Measurements from ENCODE around the gene MAP3K9.

The MAP3K9 gene

DNA sequence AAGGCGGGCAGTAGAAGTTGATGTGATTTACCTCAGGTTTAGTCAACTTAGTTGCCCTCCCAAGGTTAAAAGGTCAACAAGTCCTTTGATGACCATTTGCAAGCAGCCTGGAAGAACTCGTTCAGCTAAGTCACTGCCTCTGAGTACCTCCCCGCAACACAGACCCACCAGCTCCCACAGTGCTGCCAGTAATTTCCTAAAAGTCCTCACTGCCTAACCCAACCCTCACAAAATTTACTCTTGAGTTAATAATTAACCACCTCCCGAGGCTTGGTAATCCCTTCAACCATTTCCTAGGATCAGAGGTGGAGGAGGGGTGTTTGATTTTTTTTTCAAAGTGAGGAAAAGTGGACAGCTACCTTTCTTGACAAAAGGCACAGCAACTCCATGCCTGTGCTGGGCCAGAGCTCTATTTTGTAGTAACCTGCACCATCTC, 55.8 kb downstream of the MAP3K9 start:
- H3K4me3 ChIP-seq (ENCODE audit: low read depth, low read length) = no peak overlapping the region
- TF ChIP-seq, protein P1, sequence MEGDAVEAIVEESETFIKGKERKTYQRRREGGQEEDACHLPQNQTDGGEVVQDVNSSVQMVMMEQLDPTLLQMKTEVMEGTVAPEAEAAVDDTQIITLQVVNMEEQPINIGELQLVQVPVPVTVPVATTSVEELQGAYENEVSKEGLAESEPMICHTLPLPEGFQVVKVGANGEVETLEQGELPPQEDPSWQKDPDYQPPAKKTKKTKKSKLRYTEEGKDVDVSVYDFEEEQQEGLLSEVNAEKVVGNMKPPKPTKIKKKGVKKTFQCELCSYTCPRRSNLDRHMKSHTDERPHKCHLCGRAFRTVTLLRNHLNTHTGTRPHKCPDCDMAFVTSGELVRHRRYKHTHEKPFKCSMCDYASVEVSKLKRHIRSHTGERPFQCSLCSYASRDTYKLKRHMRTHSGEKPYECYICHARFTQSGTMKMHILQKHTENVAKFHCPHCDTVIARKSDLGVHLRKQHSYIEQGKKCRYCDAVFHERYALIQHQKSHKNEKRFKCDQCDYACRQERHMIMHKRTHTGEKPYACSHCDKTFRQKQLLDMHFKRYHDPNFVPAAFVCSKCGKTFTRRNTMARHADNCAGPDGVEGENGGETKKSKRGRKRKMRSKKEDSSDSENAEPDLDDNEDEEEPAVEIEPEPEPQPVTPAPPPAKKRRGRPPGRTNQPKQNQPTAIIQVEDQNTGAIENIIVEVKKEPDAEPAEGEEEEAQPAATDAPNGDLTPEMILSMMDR (IDR thresholded peaks at IDR 0.05; ENCODE audit: borderline replicate concordance, insufficient read depth, low read depth, low read length) = no peak

DNA sequence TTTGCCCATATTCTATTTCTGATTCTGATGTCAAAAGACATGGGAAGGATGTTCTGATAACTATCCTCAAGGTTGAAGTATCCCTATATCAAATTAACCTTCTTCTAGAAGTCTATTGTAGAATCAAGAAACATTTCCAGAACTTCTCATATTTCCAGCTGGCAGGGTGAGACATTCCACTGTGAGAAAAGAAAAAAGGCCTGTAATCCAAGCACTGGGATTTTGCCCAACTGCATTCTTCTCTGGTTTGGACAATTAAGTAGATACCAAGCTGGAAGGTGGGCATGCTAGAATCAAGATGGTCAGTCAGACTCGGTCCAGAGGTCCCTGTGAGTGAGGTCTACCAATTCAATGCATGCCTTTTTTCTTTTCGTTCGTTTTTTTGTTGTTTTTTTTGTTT, 60.9 kb downstream of the MAP3K9 start:
- no peak overlapping the region for H3K4me3 ChIP-seq (ENCODE audit: low read depth, low read length)
- TF ChIP-seq, protein P1 (IDR thresholded peaks at IDR 0.05; ENCODE audit: borderline replicate concordance, insufficient read depth, low read depth, low read length) = no peak

DNA sequence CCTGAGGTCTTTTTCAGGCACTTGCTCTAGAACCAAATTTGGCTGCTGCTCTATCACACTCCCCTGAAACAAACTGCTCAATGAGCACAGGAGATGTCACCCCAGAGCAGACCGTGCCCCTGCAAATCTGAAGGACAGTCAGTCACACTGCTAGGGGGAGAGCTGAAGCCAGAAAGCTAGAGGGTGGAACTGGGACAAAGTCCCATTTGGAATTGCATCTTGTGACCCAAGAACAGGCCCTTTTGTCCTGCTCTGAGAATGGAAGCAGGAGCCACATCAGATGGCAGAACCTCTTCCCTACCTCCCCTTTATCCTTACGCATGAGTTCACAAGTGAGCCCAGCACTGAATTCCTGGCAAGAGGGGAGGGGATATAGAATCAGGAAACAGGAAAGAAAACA, 64.7 kb downstream of the MAP3K9 start:
- no peak overlapping the region for H3K4me3 ChIP-seq (ENCODE audit: low read depth, low read length)
- TF ChIP-seq, protein P1 (IDR thresholded peaks at IDR 0.05; ENCODE audit: borderline replicate concordance, insufficient read depth, low read depth, low read length) = no peak

DNA sequence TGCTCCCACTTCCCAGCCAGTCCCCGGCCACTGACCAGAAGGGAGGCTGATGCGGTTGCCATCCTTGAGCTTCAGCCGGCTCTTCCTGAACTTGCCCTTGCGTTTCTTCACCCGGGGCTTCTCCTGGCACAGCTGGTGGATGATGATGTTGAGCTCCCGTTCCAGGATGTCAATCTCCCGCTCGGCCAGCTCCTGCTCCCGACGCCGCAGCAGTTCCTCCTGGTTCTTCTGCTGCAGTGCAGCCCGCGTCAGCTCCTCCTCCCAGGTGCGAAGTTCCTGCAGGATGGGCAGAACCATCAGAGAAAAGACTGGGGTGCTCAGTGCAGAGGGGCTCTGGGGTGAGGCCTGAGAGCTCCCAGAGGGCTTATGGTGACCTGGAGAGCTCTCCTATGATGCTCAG, 67.0 kb downstream of the MAP3K9 start:
- TF ChIP-seq, protein P1 (IDR thresholded peaks at IDR 0.05; ENCODE audit: borderline replicate concordance, insufficient read depth, low read depth, low read length) = no peak
- no peak overlapping the region for H3K4me3 ChIP-seq (ENCODE audit: low read depth, low read length)

DNA sequence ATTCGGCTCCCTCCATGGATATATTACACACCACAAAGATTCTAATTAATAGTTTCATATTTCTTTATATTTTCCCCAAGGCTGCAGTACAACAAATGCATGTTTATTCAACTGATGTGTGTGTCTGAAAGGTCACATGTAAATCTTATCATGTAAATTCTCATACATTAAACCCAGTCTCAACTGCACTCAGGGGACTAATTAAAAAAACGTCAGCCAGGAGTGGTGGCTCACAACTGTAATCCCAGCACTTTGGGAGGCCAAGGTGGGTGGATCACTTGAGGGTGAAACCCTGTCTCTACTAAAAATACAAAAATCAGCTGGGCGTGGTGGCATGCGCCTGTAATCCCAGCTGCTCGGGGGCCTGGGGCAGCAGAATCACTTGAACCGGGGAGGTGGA, 67.8 kb downstream of the MAP3K9 start:
- H3K4me3 ChIP-seq (ENCODE audit: low read depth, low read length) = no peak overlapping the region
- TF ChIP-seq, protein P1 (IDR thresholded peaks at IDR 0.05; ENCODE audit: borderline replicate concordance, insufficient read depth, low read depth, low read length) = no peak

DNA sequence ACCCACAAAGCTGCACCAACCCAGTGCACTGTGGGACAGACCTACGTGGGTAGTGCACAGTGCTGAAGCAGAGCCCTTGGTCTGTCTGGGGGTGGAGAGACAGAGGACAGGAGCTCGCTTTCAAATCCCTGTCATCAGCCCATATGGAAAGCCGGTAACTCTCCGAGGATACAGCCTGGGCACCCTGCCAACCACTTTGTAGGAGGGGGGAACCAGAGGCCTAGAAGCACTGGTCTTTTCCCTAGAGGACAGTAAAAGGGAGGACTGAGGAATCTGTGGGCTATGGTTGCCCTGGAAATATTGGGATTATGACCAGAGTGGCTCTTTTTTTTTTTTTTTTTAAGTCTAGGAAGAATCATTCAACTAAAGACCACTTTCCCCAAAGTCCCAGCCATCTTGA, 74.3 kb downstream of the MAP3K9 start:
- H3K4me3 ChIP-seq (ENCODE audit: low read depth, low read length) = no peak overlapping the region
- TF ChIP-seq, protein P1 (IDR thresholded peaks at IDR 0.05; ENCODE audit: borderline replicate concordance, insufficient read depth, low read depth, low read length) = no peak

DNA sequence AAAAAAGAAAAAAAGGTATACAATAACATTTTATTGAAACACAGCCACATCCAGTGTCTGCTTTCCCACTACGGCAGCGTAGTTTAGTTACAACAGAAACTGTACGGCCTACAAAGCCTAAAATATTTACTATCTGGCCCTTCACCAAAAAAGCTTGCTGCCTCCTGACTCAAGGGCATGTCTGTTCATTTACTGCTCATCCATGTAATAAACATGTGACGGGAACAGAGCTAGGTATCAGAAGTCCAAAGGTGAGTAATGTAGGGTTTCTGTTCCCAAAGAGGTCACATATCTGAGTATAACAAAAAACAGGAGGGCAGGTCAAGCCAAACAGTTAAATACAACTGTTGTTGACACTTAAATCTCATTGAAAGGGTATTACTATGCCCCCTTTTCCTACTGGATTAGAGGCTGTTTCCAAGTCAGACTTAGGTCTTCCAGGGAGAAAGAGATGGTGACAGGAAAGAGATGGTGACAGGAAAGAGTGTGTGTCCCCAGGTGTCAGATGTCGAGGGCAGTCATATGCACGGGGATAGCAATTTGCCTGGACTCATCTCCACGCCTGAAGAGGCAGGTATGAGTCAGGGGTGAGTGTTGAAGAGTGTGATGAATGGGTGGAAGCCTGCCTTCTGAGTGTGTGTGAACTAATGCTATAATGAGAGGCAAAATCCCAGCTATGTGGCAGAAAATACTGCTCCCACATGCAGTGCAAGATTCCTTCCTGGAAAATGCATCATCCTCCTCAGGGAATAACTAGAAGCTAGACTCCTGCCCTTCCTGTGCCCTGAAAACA, 77.7 kb downstream of the MAP3K9 start:
- TF ChIP-seq, protein P1 (IDR thresholded peaks at IDR 0.05; ENCODE audit: borderline replicate concordance, insufficient read depth, low read depth, low read length) = no peak

More for the DNA sequence above, 77.7 kb downstream of the MAP3K9 start:
- no peak overlapping the region for H3K4me3 ChIP-seq (ENCODE audit: low read depth, low read length)
